ENCODE data around the gene RHD.
"Not testable (repeated sequence)": the region's sequence is repeated elsewhere in the genome, so short reads cannot be mapped to it uniquely, and the experiment has no call there.

RHD gene

GRCh38 chr1:25360596-25361581 is 88.6 kb downstream of the RHD start:
- DNase-seq = no peak

GRCh38 chr1:25361901-25362300 is 89.6 kb downstream of the RHD start:
- DNase-seq = no peak

- DNase-seq = not testable (repeated sequence)
Measured at GRCh38 chr1:25362634-25363559, 90.6 kb downstream of the RHD start.

- no peak for DNase-seq
Measured at GRCh38 chr1:25369241-25369640, 96.9 kb downstream of the RHD start.

GRCh38 chr1:25369691-25370271 is 97.5 kb downstream of the RHD start:
- not testable (repeated sequence) for DNase-seq

GRCh38 chr1:25371757-25372156 is 99.4 kb downstream of the RHD start:
- not testable (repeated sequence) for DNase-seq

GRCh38 chr1:25378367-25378766 is 106.1 kb downstream of the RHD start:
- DNase-seq = not testable (repeated sequence)
